Activated CD4-positive, CD25-positive, alpha-beta regulatory T cell treated with anti-CD3 and anti-CD28 coated beads, Interleukin-2, amount 50 U/mL, for 24 hours (primary cell): Measurements from ENCODE around the gene SAMMSON.

Experiments
- ATAC-seq, 2 donors: fragments of 150-1000 bp; cut with Tn5 transposase; one replicate each; pipeline ENCODE4 v1.10.0; 2021; ENCODE audit warnings: mild to moderate bottlenecking in 1 of 2, moderate library complexity in 1 of 2

The SAMMSON gene

GRCh38 chr3:69999140-70000027, at the start of gene SAMMSON:
Gene SAMMSON (plus strand): TSS chr3:69999733.
- ATAC-seq, result no peak

GRCh38 chr3:69951616-69952015, 47.9 kb upstream of the SAMMSON start:
- no peak for ATAC-seq

- ATAC-seq, result no peak
These were observed 40.0 kb upstream of the SAMMSON start for GRCh38 chr3:69959581-69959980.

DNA sequence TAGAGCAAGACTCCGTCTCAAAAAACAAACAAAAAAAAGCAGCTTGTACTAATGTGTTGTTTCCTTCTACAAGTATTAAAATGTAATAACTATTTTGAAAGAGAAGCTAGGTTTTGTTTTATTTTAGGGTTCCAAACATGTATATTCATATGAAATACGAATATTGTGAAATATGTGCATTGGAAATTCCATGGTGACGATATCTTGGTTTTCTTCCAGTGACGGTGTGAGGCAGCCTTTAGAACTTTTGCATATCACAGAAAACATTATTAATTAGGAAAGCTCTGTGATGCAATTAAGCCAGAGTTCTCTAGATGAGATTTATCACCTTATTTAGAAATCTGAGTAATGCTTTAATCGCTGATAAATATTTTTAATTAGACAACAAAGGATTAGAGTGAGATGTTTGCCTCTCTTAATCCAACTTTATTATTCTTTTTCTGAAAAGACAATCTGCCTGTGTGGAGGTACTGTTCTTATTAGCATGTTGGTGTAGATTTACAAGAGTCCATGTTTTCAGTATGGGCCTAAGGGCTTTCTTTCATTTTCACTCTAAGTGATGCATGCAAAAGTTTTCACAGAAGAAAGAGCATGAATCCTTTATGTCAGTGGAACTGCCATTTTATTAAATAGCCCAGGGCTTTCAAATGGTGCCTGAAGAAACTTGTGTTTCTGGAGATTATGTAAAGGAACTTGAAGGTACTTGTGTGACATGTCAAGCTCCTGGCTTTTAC, 37.7 kb upstream of the SAMMSON start:
- ATAC-seq, result no peak

DNA sequence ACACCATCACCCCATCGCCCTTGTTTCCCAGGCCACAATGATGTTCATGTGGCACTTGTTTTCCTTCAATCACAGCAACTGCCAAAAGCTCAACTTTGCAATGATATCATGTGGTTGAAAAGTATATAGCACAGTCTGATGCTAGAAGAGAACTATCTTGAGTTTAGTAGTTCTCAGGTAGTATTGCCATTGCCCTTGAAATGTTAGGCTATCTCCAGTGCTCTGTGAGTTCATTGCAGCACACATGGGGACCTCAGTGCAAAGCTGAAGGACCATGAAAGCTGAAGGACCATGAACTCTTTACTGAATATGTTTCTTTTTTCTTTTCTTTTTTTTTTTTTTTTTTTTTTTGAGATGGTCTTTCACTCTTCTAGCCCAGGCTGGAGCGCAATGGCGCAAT, 35.9 kb upstream of the SAMMSON start:
- no peak for ATAC-seq

DNA sequence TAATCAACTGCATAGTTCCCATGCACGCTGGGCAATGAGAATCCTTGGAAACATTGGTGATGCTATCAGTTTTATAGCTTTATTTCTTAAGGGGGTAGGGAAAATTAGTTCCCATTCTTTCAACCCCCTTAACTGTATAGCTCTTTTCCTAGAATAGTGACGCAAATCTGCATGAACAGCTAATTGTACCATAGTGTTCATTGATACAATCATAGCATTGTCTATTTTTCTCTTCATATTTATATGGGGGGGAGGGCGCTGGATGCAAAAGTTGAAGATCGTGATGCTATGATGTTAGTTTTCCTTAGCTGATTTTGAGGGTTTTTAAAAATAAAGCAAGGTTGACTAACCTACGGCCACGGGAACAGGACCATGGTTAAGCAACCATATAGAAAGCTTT, 32.4 kb upstream of the SAMMSON start:
- no peak for ATAC-seq

DNA sequence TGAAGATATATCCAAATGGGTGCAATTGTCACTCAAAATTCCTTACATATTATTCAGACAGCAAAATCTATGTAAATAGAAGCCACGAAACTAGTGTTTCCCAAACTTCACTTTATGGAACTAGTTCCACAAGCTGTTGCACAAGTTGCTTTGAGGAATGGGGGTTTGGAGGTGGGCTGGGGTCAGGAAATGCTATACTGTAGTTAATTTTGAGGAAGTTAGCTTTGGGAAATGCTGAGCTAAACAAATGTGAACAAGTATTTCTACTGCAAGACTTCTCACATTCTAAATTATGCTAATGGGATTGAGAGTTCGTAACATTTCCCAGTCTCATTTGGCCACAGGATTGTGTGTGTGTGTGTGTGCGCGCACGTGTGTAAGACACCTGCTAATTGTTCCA, 28.7 kb upstream of the SAMMSON start:
- no peak for ATAC-seq

GRCh38 chr3:69972672-69973071, 26.9 kb upstream of the SAMMSON start:
- no peak for ATAC-seq

DNA sequence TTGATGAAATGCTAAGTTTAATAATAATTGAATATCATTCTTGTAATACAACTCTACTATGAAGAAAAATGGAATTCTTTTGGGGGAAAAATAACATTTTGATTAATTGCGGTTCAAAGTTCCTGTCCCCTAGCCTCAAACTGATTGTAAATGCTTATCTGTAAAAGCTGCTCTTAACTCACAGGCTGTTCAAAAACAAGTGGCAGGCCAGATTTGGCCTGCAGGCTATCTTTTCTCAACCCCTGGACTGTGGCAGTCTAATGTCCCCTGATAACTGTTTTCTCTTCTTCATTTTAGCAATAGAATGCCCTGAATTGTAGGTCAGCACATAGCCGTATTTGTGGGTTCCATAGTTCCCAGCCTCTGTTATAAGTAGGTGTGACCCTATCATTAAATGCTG, 23.5 kb upstream of the SAMMSON start:
- ATAC-seq, result no peak

DNA sequence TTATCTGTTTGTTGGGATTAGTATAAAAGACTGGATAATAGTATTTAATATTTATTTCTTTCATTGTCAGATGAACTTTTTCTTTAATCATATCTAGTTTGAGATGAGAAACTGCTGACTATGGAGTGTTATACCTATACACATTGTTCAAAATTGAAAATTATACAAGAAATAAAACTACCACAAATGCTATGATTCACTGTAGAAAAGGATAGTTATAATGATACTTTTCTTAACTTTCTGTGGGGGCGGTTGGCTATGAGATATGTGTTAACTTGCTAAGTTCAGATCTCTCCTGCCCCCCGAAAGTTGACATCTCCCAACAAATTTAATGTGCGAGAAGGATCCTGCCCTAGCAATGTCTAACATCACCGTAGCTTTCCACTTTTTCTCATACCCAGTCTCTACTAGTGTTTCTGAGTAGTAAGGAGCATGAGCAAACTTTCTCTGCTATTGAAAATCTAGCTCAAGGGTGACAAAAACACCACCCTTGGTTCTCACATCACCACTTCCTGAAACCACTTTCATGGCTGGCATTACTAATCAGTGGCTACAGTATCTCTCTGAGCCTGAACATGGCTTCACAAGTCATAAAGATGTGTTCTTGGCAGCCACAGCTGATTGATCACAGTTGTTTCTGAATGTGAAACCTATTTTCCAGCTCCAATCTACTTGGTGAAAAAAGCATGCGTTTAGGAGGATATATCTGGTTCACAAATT, 15.8 kb upstream of the SAMMSON start:
- ATAC-seq, result no peak

DNA sequence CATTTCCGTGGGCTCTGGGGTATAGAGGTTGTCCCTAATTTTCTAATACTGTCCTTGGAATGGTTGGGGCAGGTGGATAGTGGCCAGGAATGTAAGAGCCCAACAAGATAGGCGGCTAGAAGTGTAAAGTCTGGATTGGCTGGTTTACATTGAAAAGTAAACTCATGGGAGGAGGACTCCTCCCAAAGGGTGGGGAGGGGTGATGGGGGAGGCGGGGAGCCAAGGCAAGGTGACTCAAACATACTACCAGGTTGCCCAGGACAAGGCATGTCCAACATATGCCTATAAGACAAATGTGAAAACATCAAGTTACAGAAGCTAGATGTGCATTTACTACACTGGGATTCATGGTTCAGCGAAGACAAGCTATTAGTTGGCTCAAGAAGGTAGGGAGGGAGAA, 14.3 kb upstream of the SAMMSON start:
- ATAC-seq, result no peak

DNA sequence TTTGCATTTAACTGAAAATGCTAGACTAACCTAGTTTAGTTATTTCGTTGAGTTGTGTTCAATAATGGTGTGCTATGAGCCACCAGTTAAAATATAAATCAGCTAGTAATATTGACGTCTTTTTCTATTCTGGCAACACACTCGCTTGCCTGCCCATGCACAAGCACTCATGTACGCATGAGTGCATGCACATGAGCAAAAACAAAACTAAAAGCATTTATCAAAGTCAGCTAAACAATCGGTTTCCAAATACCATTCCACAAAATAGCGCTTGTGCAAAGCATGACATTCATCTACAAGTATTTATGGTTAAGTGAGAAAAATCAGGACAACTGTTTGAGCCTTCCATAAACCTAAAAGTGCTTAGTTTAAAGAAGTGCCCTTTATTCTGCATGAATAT, 13.1 kb upstream of the SAMMSON start:
- ATAC-seq, result no peak

- no peak for ATAC-seq
These were observed 11.7 kb upstream of the SAMMSON start for GRCh38 chr3:69987833-69988232.

- no peak for ATAC-seq
These were observed 5.8 kb upstream of the SAMMSON start for GRCh38 chr3:69993757-69994156.

DNA sequence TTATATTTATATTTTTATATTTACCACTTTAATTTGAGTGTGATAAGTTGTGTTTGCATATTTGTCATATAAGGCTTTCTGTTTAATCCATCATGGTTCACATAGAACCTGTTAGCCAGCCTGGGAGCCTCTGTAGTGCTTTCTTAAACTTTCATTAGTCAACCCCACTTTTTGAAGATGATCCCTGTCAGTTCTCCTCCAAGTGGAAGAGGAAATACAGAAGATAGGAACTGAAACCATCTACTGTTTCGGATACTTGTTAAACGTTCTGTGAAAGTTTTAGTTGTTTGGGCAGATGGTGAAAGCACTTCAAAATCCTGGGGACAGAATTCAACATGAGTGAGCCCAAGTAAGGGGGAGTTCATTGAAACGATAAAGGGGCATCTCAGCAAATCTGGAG, 4.6 kb upstream of the SAMMSON start:
- ATAC-seq, result no peak

DNA sequence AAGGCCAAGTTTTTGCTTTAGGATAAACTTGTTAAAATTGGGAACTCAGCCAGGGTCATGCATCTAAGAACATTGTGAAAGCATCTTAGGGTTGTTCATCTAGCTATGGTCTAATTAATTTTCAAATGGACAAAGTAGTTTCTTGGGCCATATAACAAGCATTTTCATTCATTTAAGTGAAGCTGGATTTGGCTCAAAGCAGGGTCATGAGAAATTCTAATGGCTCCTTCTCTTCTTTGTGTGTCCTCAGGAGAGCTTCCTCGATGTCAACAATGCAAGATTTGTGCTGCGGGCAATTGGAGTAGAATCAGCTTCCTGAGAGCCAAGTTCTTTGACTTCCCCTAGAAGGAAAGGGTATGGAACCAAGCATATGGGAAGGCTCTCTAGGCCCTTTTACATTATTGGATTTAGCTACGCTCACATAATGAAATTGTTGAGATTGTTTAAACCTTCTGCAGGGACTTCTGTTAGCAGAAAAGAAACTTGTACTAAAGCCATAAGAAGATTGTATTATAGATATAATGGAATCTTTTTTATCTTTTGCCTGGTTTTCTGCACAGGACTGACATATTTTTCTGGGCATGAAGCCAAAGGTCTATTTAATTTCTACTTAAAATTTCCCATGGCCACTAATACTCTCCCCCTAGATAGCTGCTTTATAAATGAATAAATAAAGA, 1.8 kb upstream of the SAMMSON start:
- no peak for ATAC-seq

- ATAC-seq, result no peak
These were observed 784 bp upstream of the SAMMSON start for GRCh38 chr3:69998759-69999139.

DNA sequence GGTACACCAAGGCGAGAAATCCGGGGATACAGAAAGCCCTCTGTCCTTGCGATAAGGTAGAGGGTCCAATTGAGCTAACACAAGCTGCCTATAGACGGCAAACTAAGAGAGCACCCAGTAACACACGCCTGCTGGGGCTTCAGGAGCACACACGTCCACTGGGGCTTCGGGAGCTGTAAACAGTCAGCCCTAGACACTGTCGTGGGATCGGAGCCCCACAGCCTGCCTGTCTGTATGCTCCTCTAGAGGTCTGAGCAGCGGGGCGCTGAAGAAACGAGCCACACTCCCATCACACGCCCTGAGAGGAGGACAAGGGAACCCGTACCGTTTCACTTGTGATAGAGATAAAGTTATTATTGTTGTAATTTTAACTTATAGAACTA, 486 bp downstream of the SAMMSON start:
- no peak for ATAC-seq

DNA sequence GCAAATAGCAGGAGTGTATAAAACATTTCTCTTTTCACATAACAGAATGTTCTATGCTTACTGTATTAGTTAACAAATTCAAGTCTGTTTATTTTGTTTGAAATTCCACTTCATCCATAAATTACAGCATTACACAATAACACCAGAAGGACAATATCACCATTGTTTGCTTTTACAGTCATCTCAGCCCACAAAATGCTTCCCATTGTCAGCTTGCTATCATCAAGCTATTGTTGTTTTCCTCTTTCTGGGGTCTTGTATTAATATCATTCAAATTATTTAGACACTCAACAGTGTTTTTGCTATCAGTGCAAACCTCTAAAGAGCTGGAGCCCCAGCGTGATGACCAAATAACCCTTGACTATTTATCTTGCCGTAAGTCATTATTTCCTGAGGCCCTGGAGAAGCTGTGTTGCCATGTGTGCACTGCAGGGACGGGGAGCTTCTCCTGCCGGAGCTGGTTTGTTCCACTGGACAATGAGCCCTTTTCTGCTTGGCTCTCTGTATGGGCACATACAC, 1.1 kb downstream of the SAMMSON start:
- ATAC-seq, result no peak

GRCh38 chr3:70003119-70003518, 3.6 kb downstream of the SAMMSON start:
- no peak for ATAC-seq

GRCh38 chr3:70006089-70006488, 6.6 kb downstream of the SAMMSON start:
- no peak for ATAC-seq

DNA sequence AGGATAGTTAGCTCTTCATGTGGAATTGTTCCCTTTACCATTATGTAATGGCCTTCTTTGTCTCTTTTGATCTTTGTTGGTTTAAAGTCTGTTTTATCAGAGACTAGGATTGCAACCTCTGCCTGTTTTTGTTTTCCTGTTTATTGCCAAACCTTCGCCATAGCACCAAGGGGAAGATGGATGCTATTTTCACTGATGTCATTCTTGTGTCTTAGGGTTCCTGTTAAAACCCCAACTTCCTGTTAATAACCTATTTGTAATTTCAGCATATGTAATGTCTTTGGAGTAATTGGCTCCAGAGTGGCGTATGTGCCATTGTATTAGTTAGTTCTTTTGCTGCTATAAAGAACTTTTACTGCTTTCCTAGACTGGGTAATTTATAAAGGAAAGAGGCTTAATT, 10.8 kb downstream of the SAMMSON start:
- no peak for ATAC-seq

GRCh38 chr3:70011582-70011981, 12.0 kb downstream of the SAMMSON start:
- no peak for ATAC-seq
